Adrenal gland (tissue), 12 donors: ENCODE measurements around the gene KIF24. TPM values are rescaled to one million over a fixed set of nuclear protein-coding genes. Genes with fewer than 3 reads are reported as not detected.
A peak's percentile ranks its signal among the peaks of the same experiment; 100 is the strongest.

ENCODE experiments used
- DNase-seq, 7 donors: peaks; one replicate each; pipeline ENCODE4 v3.0.0-alpha.2; 2019 to 2020
- H3K27ac ChIP-seq, 5 donors: fragments of 200-600 bp; sonication (generic) in 4 of 5; 1 replicate in 3 of 5; 2 replicates in 2 of 5; pipeline versions ENCODE4 v1.5.1 to v1.8.0; 2016 to 2020; ENCODE audit warnings: mild to moderate bottlenecking in 1 of 5
- H3K27me3 ChIP-seq: fragments of 200-600 bp; 2 replicates; pipeline ENCODE4 v1.8.0; 2021
- H3K36me3 ChIP-seq, 2 donors: fragments of 200-600 bp; replicated peaks in 1 of 2; 1 replicate in 1 of 2; 2 replicates in 1 of 2; pipeline versions ENCODE4 v1.5.1 to v1.8.0; 2018 to 2022
- H3K4me1 ChIP-seq, 2 donors: fragments of 200-600 bp; replicated peaks in 1 of 2; 1 replicate in 1 of 2; 2 replicates in 1 of 2; pipeline versions ENCODE4 v1.5.1 to v1.8.0; 2018 to 2021
- H3K4me3 ChIP-seq, 4 donors: fragments of 200-600 bp; sonication (generic) in 3 of 4; one replicate each; pipeline ENCODE4 v1.5.1; 2016 to 2018
- H3K9me3 ChIP-seq, 3 donors: fragments of 200-600 bp; sonication (generic) in 1 of 3; replicated peaks in 1 of 3; 1 replicate in 2 of 3; 2 replicates in 1 of 3; pipeline versions ENCODE4 v1.5.1 to v1.8.0; 2016 to 2021
- CTCF ChIP-seq, 6 experiments: fragments of 450-650 bp in 4 of 6; fragments of 200-600 bp in 2 of 6; sonication (generic) in 1 of 6; IDR thresholded peaks; 1 replicate in 5 of 6; 2 replicates in 1 of 6; pipeline versions ENCODE4 v1.5.1 to v1.8.0; 2016 to 2021; ENCODE audit warnings: antibody characterized with exemption in 6 of 6, mild to moderate bottlenecking in 2 of 6, moderate library complexity in 1 of 6
- POLR2A ChIP-seq, 2 donors: fragments of 450-650 bp; IDR thresholded peaks; one replicate each; pipeline ENCODE4 v1.6.1; 2017; ENCODE audit warnings: antibody characterized with exemption in 2 of 2, mild to moderate bottlenecking in 2 of 2, moderate library complexity in 1 of 2
- WGBS, 4 donors: extraction: QIAGEN DNeasy Blood & Tissue Kit in 2 of 4; methylation state at CpG; one replicate each; pipeline versions ENCODE4 v1.1.5 to v1.1.7; 2013 to 2017; 5-methylcytosine and 5-hydroxymethylcytosine counted together
- intact Hi-C, 2 donors: fragments of 100-400 bp; cut with DNase I; formaldehyde crosslinking; loops; one replicate each; pipeline versions ENCODE4 v1.14.1 to v1.15.0; 2022 to 2023
- polyA plus RNA-seq, 3 donors: library from polyadenylated mRNA; stranded (reverse); fragments of 200-250 nt in 2 of 3; fragments of 350-450 nt in 1 of 3; fragmentation: Illumina TruSeq in 1 of 3; extraction: RNeasy Lipid Tissue Mini Kit (QIAGEN cat#74804) in 1 of 3; gene quantifications; one replicate each; pipeline ENCODE4 v1.2.3, GENCODE V29; 2013 to 2014
- total RNA-seq, 9 donors: library from RNA; depleted of rRNA in 4 of 9; stranded (reverse); fragments of >200 nt in 4 of 9; fragments of 120-200 nt in 1 of 9; fragmentation: NEBNext Ultra II Directional in 1 of 9; extraction: Animal tissue kit (Norgen Biotek cat#: 25700) in 1 of 9; gene quantifications; one replicate each; pipeline versions ENCODE4 v1.1.0 to v1.2.4, GENCODE V29; 2013 to 2023
- donor health status: healthy with polysubstance abuse.
- donor health status: Bipolar disorder and iron deficiency.
- donor health status: DM: yes; HTN: yes; CAD: no.
- donor health status: DM: no; HTN: no; CAD: no.
- donor health status: DM: no; HTN: no; CAD: no.
- donor health status: DM: yes; HTN: yes; CAD: no.

Gene KIF24
- total and polyA plus RNA-seq, 12 donors: 0.57 to 2.7 (median 1.2) TPM

DNA sequence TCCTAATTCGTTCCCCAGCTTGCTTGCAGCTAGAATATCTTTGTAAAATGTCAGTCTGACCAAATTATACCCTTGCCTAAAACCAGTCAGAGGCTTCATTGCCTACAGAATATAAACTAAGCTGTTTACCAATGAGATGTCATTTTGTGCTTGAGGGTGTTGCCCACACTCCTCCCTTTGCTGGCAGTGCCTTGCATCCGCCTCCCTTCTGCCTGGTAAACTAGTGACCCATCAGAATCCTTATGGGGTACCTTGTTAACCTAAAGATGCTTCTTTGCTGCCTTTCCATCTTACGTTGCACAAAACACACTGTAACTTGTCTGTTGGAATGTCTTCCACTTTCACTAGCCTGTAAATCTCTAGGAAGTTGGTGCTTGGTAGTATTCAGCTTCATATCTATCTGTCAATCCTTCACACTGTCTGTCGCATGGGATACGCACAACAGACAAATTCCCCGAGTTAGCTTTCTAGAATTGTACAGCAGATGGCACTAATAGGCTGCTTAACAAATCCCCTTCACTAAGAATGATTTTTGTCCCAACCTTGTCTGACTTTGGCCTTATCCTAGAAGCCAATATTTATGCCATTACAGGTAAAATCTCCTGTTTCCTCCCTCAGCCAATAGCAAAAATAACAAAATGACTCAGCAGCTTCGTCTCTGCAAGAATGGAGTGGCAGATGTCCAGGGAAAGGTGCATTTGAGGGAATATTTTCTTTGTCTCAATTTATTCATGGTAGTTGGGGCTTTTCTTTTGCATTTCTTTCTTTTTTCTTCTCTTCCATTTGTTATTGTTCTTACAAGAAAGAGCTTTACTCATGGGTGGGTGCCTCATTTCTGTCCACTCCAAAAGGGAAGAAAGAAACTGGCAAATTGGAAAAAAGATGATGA lies 3.3 kb upstream of the KIF24 start:
- H3K27me3 ChIP-seq: no peaks in the 10 kb centered on the region
- H3K4me1 ChIP-seq: peaks cover 8 to 18% of the 10 kb centered on the region in 2 donors
- 27 to 39% (median 34%) methylated on average over 7 of the region's 7 CpGs for WGBS, 4 donors
- H3K27ac ChIP-seq: no peak overlapping the region
- H3K36me3 ChIP-seq: no peaks in the 10 kb centered on the region
- intact Hi-C loops: loop anchor here (2.0 to 10.0 kb wide), 2 partner anchors 46 to 272 kb away; no protein-coding TSS in a partner anchor
- peak in 2 of 7 donors; percentile 32 to 49 for DNase-seq
- H3K9me3 ChIP-seq: no peaks in the 10 kb centered on the region
- TF ChIP-seq POLR2A (IDR thresholded peaks at IDR 0.05) (no peak), CTCF (IDR thresholded peaks at IDR 0.05) (peak; percentile 36 to 81 (median 74))
- H3K4me3 ChIP-seq: no peak overlapping the region

DNA sequence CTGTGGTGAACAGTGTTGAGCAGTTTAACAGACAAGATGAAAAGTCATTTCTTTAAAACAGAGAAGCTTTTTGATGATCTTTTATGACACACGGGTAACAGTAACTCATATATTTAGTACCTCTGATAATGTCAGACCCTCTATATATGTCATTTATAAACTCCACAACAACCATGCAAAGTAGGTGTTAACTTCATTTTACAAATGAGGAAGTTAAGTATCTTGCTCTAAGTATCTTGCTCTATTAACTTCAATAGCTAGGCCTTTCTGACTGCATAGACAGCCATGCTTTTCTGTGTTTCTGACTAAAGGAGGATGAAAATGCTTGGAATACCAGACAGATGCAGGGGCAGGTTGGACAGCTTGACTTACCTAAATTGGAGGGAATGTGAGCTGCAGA lies 2.1 kb upstream of the KIF24 start:
- TF ChIP-seq CTCF (IDR thresholded peaks at IDR 0.05) (no peak), POLR2A (IDR thresholded peaks at IDR 0.05) (no peak)
- H3K9me3 ChIP-seq: no peaks in the 10 kb centered on the region
- no peak for DNase-seq
- H3K4me3 ChIP-seq: no peak overlapping the region
- 68 to 85% (median 73%) methylated on average over 1 of the region's 1 CpG for WGBS, 4 donors
- H3K36me3 ChIP-seq: no peaks in the 10 kb centered on the region
- no peaks in the 10 kb centered on the region for H3K27me3 ChIP-seq
- intact Hi-C loops: loop anchor here in 1 of 2 donors (10.0 kb wide), 1 partner anchor 274 kb away; no protein-coding TSS in a partner anchor
- H3K4me1 ChIP-seq: peaks cover 8 to 18% of the 10 kb centered on the region in 2 donors
- H3K27ac ChIP-seq: no peak overlapping the region

DNA sequence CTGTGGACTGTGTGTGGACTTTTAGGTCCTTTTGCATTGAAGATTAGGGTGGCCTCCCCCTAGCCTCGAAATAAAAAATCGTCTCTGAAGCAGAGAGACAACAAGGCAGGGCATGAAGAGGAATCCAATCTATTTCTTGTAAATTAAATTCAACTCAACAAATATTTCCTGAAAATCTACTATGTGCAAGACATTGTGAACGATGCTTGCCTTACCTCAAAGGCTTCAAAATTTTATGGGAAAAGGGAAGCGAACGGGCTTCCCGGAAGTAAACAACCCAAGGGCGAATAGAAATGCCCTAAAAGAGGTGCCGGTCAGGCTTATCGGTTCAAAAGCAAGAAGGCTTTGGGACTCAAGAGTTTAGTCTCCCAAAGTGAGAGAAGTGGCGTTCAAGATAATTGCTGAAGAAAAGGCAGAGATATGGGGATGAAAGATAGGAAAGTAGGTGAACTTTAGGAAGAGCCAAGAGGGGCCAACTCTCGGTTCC lies 525 bp downstream of the KIF24 start:
- Histone ChIP-seq H3K27me3 (no peaks in the 10 kb centered on the region), H3K9me3 (no peaks in the 10 kb centered on the region), H3K36me3 (no peaks in the 10 kb centered on the region), H3K27ac (peak overlapping the region; percentile 12 to 81 (median 51)), H3K4me1 (peaks cover 8 to 14% of the 10 kb centered on the region in 2 donors), H3K4me3 (peak overlapping the region in 3 of 4 donors; percentile 36 to 85 (median 48))
- TF ChIP-seq CTCF (IDR thresholded peaks at IDR 0.05): no peak
- peak in 2 of 7 donors; percentile 31 to 39 for DNase-seq
- intact Hi-C loops: no loop called here
- 1 to 5% (median 2%) methylated on average over 11 of the region's 11 CpGs for WGBS, 4 donors

DNA sequence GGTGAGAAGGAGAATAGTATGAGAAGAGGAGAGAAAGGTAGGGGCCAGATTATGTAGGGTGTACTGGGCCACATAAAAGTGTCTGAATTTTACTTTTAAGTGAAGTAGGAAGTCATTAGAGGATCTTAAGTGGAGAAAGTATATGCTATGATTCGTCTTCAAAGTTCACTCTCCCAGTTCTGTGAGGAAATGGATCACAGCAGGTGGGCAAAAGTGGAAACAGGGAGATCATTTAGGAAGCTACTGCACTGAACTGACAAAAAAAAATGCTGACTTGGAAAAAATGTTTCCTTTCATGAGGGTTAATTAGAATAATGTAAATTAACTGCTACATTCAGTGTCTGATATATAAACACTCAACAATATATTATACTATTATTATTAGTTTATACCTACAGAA lies 2.4 kb downstream of the KIF24 start:
- Histone ChIP-seq H3K4me1 (peaks cover 8 to 12% of the 10 kb centered on the region in 2 donors), H3K9me3 (no peaks in the 10 kb centered on the region), H3K36me3 (no peaks in the 10 kb centered on the region), H3K27ac (peak overlapping the region in 1 of 5 donors; percentile 77), H3K4me3 (no peak overlapping the region), H3K27me3 (no peaks in the 10 kb centered on the region)
- 75 to 83% (median 78%) methylated on average over 1 of the region's 1 CpG for WGBS, 4 donors
- no peak for TF ChIP-seq CTCF (IDR thresholded peaks at IDR 0.05)
- no peak for TF ChIP-seq POLR2A (IDR thresholded peaks at IDR 0.05)
- no peak for DNase-seq
- intact Hi-C loops: no loop called here
